Panc1 (cell line): ENCODE data around the gene ELK3. TPM values are rescaled to one million over a fixed set of nuclear protein-coding genes. Genes with fewer than 3 reads are reported as not detected.

ENCODE experiments used
- ATAC-seq: fragments of 200-7000 bp; cut with Tn5 transposase; 2 replicates; pipeline ENCODE4 v1.9.1; 2020; ENCODE audit warnings: mild to moderate bottlenecking, moderate library complexity
- BruUV-seq: library from RNA; stranded (reverse); fragments of 400-500 nt; replicated peaks from 2 replicates; lab custom pipeline; 2021; lab: Mats Ljungman, UMichigan
- CTCF ChIA-PET: fragments of 300-600 bp; sonication (Branson Sonifier 250); formaldehyde crosslinking; loops from one replicate; lab custom pipeline; 2022; ENCODE audit warnings: antibody characterized with exemption; lab: Charles Lee
- POLR2A ChIA-PET: fragments of 300-600 bp; sonication (Branson Sonifier 250); formaldehyde crosslinking; loops from one replicate; lab custom pipeline; 2022; ENCODE audit warnings: antibody characterized with exemption; lab: Charles Lee
- DNase-seq: peaks from one replicate; pipeline ENCODE4 v3.0.0-alpha.2; 2010; ENCODE audit warnings: low read depth, low spot score
- H3K27ac ChIP-seq: 2 replicates; pipeline ENCODE4 v1.5.1; 2011; ENCODE audit warnings: mild to moderate bottlenecking, low read length, inconsistent platforms
- H3K27me3 ChIP-seq: fragments of 200-500 bp; sonication (Bioruptor generic); 2 replicates; pipeline ENCODE4 v1.6.0; 2014; ENCODE audit warnings: low read length, inconsistent platforms; ENCODE audit not compliant: control insufficient read depth, insufficient read depth
- H3K36me3 ChIP-seq: fragments of 200-500 bp; sonication (Bioruptor generic); 2 replicates; pipeline ENCODE4 v1.5.1; 2014; ENCODE audit warnings: inconsistent platforms, mild to moderate bottlenecking, low read length, moderate library complexity; ENCODE audit not compliant: control insufficient read depth, insufficient read depth
- H3K4me1 ChIP-seq: 2 replicates; pipeline ENCODE4 v1.5.1; 2011; ENCODE audit warnings: inconsistent platforms, mild to moderate bottlenecking, low read length, moderate library complexity; ENCODE audit not compliant: control insufficient read depth, insufficient read depth
- H3K4me3 ChIP-seq, 2 experiments: 2 replicates each; pipeline ENCODE4 v1.5.1; 2011 to 2012; ENCODE audit warnings: low read depth in 2 of 2, low read length in 2 of 2, mild to moderate bottlenecking in 2 of 2, inconsistent platforms in 1 of 2, moderate library complexity in 1 of 2
- H3K9me3 ChIP-seq: fragments of 200-500 bp; sonication (Bioruptor generic); 2 replicates; pipeline ENCODE4 v1.5.1; 2014; ENCODE audit warnings: low read depth, mild to moderate bottlenecking, inconsistent platforms, low read length, moderate library complexity; ENCODE audit not compliant: control insufficient read depth, insufficient read depth
- CTCF ChIP-seq: fragments of 450-650 bp; IDR thresholded peaks from 2 replicates; pipeline ENCODE4 v1.5.1; 2017; ENCODE audit warnings: mild to moderate bottlenecking
- POLR2AphosphoS5 ChIP-seq: IDR thresholded peaks from 2 replicates; pipeline ENCODE4 v1.6.1; 2012; ENCODE audit warnings: mild to moderate bottlenecking, low read depth, low read length, moderate library complexity
- SIN3A ChIP-seq: IDR thresholded peaks from 2 replicates; pipeline ENCODE4 v1.6.1; 2012; ENCODE audit warnings: low read depth, mild to moderate bottlenecking, low read length, moderate library complexity, borderline replicate concordance; ENCODE audit not compliant: insufficient read depth
- TCF7L2 ChIP-seq: IDR thresholded peaks from 2 replicates; pipeline ENCODE4 v1.6.1; 2011; ENCODE audit warnings: mild to moderate bottlenecking, low read depth, low read length, inconsistent platforms
- in situ Hi-C: cut with HindIII; loops from 2 replicates; pipeline ENCODE4 v1.10.0; 2016; ENCODE audit warnings: low sequenced_read_pairs, low pct_unique_long_range_greater_than_20kb
- intact Hi-C: fragments of 100-400 bp; cut with micrococcal nuclease; formaldehyde crosslinking; loops from one replicate; pipeline ENCODE4 v1.10.0; 2022; ENCODE audit not compliant: unreplicated experiment
- total RNA-seq: library from RNA; stranded (reverse); gene quantifications from one replicate; pipeline ENCODE4 v1.2.1, GENCODE V29; 2021; ENCODE audit not compliant: unreplicated experiment
- TF ChIP-seq, protein P1 (sequence below), 2 experiments: IDR thresholded peaks; 2 replicates each; pipeline ENCODE4 v1.6.1; 2011 to 2012; ENCODE audit warnings: low read depth in 2 of 2, control low read depth in 1 of 2, low read length in 1 of 2, mild to moderate bottlenecking in 1 of 2, moderate library complexity in 1 of 2; ENCODE audit not compliant: insufficient read depth in 1 of 2

ELK3 gene
- total RNA-seq, 1 experiment from 2014 or later = 25.1 TPM

- Histone ChIP-seq H3K4me3 (no peak overlapping the region), H3K27ac (no peak overlapping the region), H3K27me3 (no peaks in the 10 kb centered on the region), H3K9me3 (no peaks in the 10 kb centered on the region), H3K4me1 (peaks cover 18% of the 10 kb centered on the region), H3K36me3 (no peaks in the 10 kb centered on the region)
- DNase-seq (no peak), ATAC-seq (no peak)
- intact Hi-C loops (no loop called here), in situ Hi-C loops (no loop called here)
- no peak for TF ChIP-seq CTCF
- no TSS peak for BruUV-seq
- ChIA-PET POLR2A (no interaction called here), CTCF (no interaction called here)
Measured at GRCh38 chr12:96221391-96221790, 27.2 kb downstream of the ELK3 start.

GRCh38 chr12:96223411-96224218 is 29.4 kb downstream of the ELK3 start:
- peaks cover 15% of the 10 kb centered on the region for H3K4me1 ChIP-seq
- POLR2A ChIA-PET = no interaction called here

More at GRCh38 chr12:96223411-96224218, 29.4 kb downstream of the ELK3 start:
- Histone ChIP-seq H3K27ac (no peak overlapping the region), H3K9me3 (no peaks in the 10 kb centered on the region), H3K27me3 (no peaks in the 10 kb centered on the region), H3K36me3 (no peaks in the 10 kb centered on the region), H3K4me3 (no peak overlapping the region)
- no TSS peak for BruUV-seq
- TF ChIP-seq CTCF = no peak
- TF ChIP-seq, protein P1, sequence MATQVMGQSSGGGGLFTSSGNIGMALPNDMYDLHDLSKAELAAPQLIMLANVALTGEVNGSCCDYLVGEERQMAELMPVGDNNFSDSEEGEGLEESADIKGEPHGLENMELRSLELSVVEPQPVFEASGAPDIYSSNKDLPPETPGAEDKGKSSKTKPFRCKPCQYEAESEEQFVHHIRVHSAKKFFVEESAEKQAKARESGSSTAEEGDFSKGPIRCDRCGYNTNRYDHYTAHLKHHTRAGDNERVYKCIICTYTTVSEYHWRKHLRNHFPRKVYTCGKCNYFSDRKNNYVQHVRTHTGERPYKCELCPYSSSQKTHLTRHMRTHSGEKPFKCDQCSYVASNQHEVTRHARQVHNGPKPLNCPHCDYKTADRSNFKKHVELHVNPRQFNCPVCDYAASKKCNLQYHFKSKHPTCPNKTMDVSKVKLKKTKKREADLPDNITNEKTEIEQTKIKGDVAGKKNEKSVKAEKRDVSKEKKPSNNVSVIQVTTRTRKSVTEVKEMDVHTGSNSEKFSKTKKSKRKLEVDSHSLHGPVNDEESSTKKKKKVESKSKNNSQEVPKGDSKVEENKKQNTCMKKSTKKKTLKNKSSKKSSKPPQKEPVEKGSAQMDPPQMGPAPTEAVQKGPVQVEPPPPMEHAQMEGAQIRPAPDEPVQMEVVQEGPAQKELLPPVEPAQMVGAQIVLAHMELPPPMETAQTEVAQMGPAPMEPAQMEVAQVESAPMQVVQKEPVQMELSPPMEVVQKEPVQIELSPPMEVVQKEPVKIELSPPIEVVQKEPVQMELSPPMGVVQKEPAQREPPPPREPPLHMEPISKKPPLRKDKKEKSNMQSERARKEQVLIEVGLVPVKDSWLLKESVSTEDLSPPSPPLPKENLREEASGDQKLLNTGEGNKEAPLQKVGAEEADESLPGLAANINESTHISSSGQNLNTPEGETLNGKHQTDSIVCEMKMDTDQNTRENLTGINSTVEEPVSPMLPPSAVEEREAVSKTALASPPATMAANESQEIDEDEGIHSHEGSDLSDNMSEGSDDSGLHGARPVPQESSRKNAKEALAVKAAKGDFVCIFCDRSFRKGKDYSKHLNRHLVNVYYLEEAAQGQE (IDR thresholded peaks at IDR 0.05; ENCODE audit: insufficient read depth in 1 of 2, low read depth in 2 of 2, low read length in 1 of 2) = no peak
- no peak for TF ChIP-seq SIN3A
- no peak for TF ChIP-seq POLR2AphosphoS5
- TF ChIP-seq TCF7L2 = no peak
- CTCF ChIA-PET = no interaction called here
- intact Hi-C loops = no loop called here
- ATAC-seq (no peak), DNase-seq (no peak)
- in situ Hi-C loops = no loop called here
